Neural cell (in vitro differentiated cells): ENCODE measurements around the gene AGBL4. TPM values are rescaled to one million over a fixed set of nuclear protein-coding genes. Genes with fewer than 3 reads are reported as not detected.

Experiments used
- H2AFZ ChIP-seq: fragments of 200-600, 300-800 bp; sonication (generic), shearing (Covaris generic); 2 replicates; pipeline ENCODE4 v1.6.0; 2014; ENCODE audit warnings: low read depth, mild to moderate bottlenecking, antibody characterized with exemption, low read length, moderate library complexity
- H3F3A ChIP-seq: fragments of 200-600 bp; shearing (Covaris generic); 2 replicates; pipeline ENCODE4 v1.6.1; 2016; ENCODE audit warnings: mild to moderate bottlenecking, moderate library complexity, mixed read lengths, antibody characterized with exemption, low read length; ENCODE audit not compliant: insufficient read depth, poor library complexity, severe bottlenecking
- H3K27ac ChIP-seq: fragments of 200-600, 300-800 bp; sonication (generic), shearing (Covaris generic); 2 replicates; pipeline ENCODE4 v1.5.1; 2014; ENCODE audit warnings: mild to moderate bottlenecking, low read length, moderate library complexity
- H3K27me3 ChIP-seq: fragments of 300-800, 200-600 bp; sonication (generic), shearing (Covaris generic); 2 replicates; pipeline ENCODE4 v1.6.0; 2014; ENCODE audit warnings: mild to moderate bottlenecking, low read depth, low read length, moderate library complexity; ENCODE audit not compliant: insufficient read depth
- H3K36me3 ChIP-seq: fragments of 300-800, 200-600 bp; sonication (generic), shearing (Covaris generic); 2 replicates; pipeline ENCODE4 v1.5.1; 2014; ENCODE audit warnings: mild to moderate bottlenecking, antibody characterized with exemption, low read length, moderate library complexity; ENCODE audit not compliant: insufficient read depth
- H3K4me2 ChIP-seq: fragments of 300-800, 200-600 bp; sonication (generic), shearing (Covaris generic); 2 replicates; pipeline ENCODE4 v1.6.0; 2014; ENCODE audit warnings: mild to moderate bottlenecking, low read length
- H3K4me3 ChIP-seq: fragments of 300-800, 200-600 bp; sonication (generic), shearing (Covaris generic); 2 replicates; pipeline ENCODE4 v1.5.1; 2014; ENCODE audit warnings: mild to moderate bottlenecking, low read length, moderate library complexity
- H3K79me2 ChIP-seq: fragments of 200-600 bp; shearing (Covaris generic); replicated peaks from 2 replicates; pipeline ENCODE4 v1.6.0; 2014; ENCODE audit warnings: mild to moderate bottlenecking, low read length, moderate library complexity; ENCODE audit not compliant: insufficient read depth
- H3K9ac ChIP-seq: fragments of 300-800, 200-600 bp; sonication (generic), shearing (Covaris generic); 2 replicates; pipeline ENCODE4 v1.6.1; 2016; ENCODE audit warnings: mild to moderate bottlenecking, low read length, mixed read lengths
- H3K9me2 ChIP-seq: fragments of 200-600 bp; shearing (Covaris generic); 2 replicates; pipeline ENCODE4 v1.6.1; 2016; ENCODE audit warnings: mild to moderate bottlenecking, low read length, mixed read lengths; ENCODE audit not compliant: insufficient read depth
- H3K9me3 ChIP-seq: fragments of 200-600, 300-800 bp; sonication (generic), shearing (Covaris generic); 2 replicates; pipeline ENCODE4 v1.6.1; 2016; ENCODE audit warnings: mild to moderate bottlenecking, mixed run types, low read length, moderate library complexity, mixed read lengths
- H4K20me1 ChIP-seq: fragments of 200-600 bp; shearing (Covaris generic); 2 replicates; pipeline ENCODE4 v1.6.1; 2016; ENCODE audit warnings: mild to moderate bottlenecking, mixed run types; ENCODE audit not compliant: insufficient read depth
- EP300 ChIP-seq: fragments of 450-650 bp; conservative IDR thresholded peaks from 2 replicates; pipeline ENCODE4 v1.6.1; 2014; ENCODE audit warnings: antibody characterized with exemption, mild to moderate bottlenecking, moderate library complexity; ENCODE audit not compliant: poor library complexity, severe bottlenecking
- EZH2 ChIP-seq: fragments of 200-600, 300-800 bp; shearing (Covaris generic), sonication (generic); IDR thresholded peaks from 2 replicates; pipeline ENCODE4 v1.6.1; 2014; ENCODE audit warnings: antibody characterized with exemption, low read length, borderline replicate concordance, mild to moderate bottlenecking; ENCODE audit not compliant: insufficient read depth, poor library complexity, severe bottlenecking
- MXI1 ChIP-seq: fragments of 450-650 bp; conservative IDR thresholded peaks from 2 replicates; pipeline ENCODE4 v1.6.1; 2014; ENCODE audit warnings: antibody characterized with exemption, mild to moderate bottlenecking; ENCODE audit not compliant: poor library complexity, severe bottlenecking
- POLR2AphosphoS5 ChIP-seq: IDR thresholded peaks from 2 replicates; pipeline ENCODE4 v1.6.1; 2012
- RAD21 ChIP-seq: fragments of 450-650 bp; conservative IDR thresholded peaks from 2 replicates; pipeline ENCODE4 v1.6.1; 2014; ENCODE audit warnings: antibody characterized with exemption, mild to moderate bottlenecking, moderate library complexity
- SMC3 ChIP-seq: fragments of 450-650 bp; conservative IDR thresholded peaks from 2 replicates; pipeline ENCODE4 v1.6.1; 2014; ENCODE audit warnings: antibody characterized with exemption, mild to moderate bottlenecking, moderate library complexity; ENCODE audit not compliant: poor library complexity
- TAF1 ChIP-seq: IDR thresholded peaks from 2 replicates; pipeline ENCODE4 v1.6.1; 2012; ENCODE audit warnings: low read depth
- polyA plus RNA-seq: library from polyadenylated mRNA; depleted of rRNA; stranded (reverse); fragments of >200 nt; gene quantifications from 2 replicates; pipeline ENCODE4 v1.2.3, GENCODE V29; 2014
- TF ChIP-seq, protein P1 (sequence below): fragments of 450-650 bp; IDR thresholded peaks from 2 replicates; pipeline ENCODE4 v1.5.1; 2014; ENCODE audit warnings: antibody characterized with exemption, mild to moderate bottlenecking, moderate library complexity; ENCODE audit not compliant: poor library complexity, severe bottlenecking
- TF ChIP-seq, protein P2 (sequence below): IDR thresholded peaks from 2 replicates; pipeline ENCODE4 v1.6.1; 2012; ENCODE audit warnings: borderline replicate concordance

The AGBL4 gene
- polyA plus RNA-seq, 1 donor from 2014 or later, result 1.3 TPM

DNA sequence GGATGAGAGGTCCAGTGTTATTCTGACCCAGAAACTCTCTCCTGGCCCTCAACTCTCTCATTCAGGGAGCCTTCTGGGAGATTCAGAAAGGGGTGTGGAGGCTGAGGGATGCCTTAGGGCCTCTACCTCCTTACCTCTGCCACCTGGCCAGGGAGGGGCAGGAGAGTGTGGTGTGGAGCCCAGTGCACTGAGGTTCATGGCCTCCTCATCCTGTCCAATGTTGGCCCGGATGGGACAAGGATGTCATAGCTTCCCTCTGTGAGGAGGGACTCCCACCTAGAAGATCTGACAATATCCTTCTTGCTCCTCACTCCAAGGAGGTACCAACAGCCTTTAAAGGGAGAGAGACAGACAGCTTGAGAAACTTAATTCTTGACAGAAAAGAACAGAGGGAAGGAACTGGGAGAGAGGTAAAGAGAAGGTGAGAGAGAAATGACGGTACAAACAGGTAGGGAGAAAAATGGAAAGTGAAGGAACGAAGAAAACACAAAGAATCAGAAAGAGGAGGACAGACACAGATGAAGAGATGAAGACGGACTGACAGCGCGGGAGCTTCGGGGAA, 1247.8 kb downstream of the AGBL4 start:
- H3K79me2 ChIP-seq, result peaks cover 50% of the 10 kb centered on the region
- peak overlapping the region; percentile 98 for H3K4me2 ChIP-seq
- H3K9ac ChIP-seq, result peak overlapping the region; percentile 94
- H3K27me3 ChIP-seq, result no peaks in the 10 kb centered on the region
- no peak for TF ChIP-seq EZH2
- TF ChIP-seq, protein P1, sequence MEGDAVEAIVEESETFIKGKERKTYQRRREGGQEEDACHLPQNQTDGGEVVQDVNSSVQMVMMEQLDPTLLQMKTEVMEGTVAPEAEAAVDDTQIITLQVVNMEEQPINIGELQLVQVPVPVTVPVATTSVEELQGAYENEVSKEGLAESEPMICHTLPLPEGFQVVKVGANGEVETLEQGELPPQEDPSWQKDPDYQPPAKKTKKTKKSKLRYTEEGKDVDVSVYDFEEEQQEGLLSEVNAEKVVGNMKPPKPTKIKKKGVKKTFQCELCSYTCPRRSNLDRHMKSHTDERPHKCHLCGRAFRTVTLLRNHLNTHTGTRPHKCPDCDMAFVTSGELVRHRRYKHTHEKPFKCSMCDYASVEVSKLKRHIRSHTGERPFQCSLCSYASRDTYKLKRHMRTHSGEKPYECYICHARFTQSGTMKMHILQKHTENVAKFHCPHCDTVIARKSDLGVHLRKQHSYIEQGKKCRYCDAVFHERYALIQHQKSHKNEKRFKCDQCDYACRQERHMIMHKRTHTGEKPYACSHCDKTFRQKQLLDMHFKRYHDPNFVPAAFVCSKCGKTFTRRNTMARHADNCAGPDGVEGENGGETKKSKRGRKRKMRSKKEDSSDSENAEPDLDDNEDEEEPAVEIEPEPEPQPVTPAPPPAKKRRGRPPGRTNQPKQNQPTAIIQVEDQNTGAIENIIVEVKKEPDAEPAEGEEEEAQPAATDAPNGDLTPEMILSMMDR, result no peak
- no peak for TF ChIP-seq RAD21
- TF ChIP-seq, protein P2, sequence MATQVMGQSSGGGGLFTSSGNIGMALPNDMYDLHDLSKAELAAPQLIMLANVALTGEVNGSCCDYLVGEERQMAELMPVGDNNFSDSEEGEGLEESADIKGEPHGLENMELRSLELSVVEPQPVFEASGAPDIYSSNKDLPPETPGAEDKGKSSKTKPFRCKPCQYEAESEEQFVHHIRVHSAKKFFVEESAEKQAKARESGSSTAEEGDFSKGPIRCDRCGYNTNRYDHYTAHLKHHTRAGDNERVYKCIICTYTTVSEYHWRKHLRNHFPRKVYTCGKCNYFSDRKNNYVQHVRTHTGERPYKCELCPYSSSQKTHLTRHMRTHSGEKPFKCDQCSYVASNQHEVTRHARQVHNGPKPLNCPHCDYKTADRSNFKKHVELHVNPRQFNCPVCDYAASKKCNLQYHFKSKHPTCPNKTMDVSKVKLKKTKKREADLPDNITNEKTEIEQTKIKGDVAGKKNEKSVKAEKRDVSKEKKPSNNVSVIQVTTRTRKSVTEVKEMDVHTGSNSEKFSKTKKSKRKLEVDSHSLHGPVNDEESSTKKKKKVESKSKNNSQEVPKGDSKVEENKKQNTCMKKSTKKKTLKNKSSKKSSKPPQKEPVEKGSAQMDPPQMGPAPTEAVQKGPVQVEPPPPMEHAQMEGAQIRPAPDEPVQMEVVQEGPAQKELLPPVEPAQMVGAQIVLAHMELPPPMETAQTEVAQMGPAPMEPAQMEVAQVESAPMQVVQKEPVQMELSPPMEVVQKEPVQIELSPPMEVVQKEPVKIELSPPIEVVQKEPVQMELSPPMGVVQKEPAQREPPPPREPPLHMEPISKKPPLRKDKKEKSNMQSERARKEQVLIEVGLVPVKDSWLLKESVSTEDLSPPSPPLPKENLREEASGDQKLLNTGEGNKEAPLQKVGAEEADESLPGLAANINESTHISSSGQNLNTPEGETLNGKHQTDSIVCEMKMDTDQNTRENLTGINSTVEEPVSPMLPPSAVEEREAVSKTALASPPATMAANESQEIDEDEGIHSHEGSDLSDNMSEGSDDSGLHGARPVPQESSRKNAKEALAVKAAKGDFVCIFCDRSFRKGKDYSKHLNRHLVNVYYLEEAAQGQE, result no peak
- TF ChIP-seq POLR2AphosphoS5, result no peak
- TF ChIP-seq TAF1, result no peak
- no peak for TF ChIP-seq SMC3
- TF ChIP-seq EP300, result no peak
- no peak for TF ChIP-seq MXI1
- H3K36me3 ChIP-seq, result no peaks in the 10 kb centered on the region
- no peaks in the 10 kb centered on the region for H3F3A ChIP-seq
- peak overlapping the region; percentile 82 for H3K4me3 ChIP-seq
- peaks cover 5% of the 10 kb centered on the region for H4K20me1 ChIP-seq
- no peaks in the 10 kb centered on the region for H3K9me2 ChIP-seq
- H2AFZ ChIP-seq, result peak overlapping the region; percentile 61
- H3K27ac ChIP-seq, result peak overlapping the region; percentile 72
- H3K9me3 ChIP-seq, result no peaks in the 10 kb centered on the region

GRCh38 chr1:48773133-48773532, 1250.6 kb downstream of the AGBL4 start:
- peaks cover 70% of the 10 kb centered on the region for H3K79me2 ChIP-seq

More at GRCh38 chr1:48773133-48773532, 1250.6 kb downstream of the AGBL4 start:
- Histone ChIP-seq H3F3A (no peaks in the 10 kb centered on the region), H3K27ac (no peak overlapping the region), H3K27me3 (no peaks in the 10 kb centered on the region), H3K9ac (no peak overlapping the region), H4K20me1 (peaks cover 5% of the 10 kb centered on the region), H3K9me2 (no peaks in the 10 kb centered on the region), H2AFZ (no peak overlapping the region), H3K4me3 (peak overlapping the region; percentile 82), H3K36me3 (no peaks in the 10 kb centered on the region), H3K9me3 (no peaks in the 10 kb centered on the region), H3K4me2 (no peak overlapping the region)
- TF ChIP-seq EP300 (no peak), MXI1 (no peak), TAF1 (no peak), SMC3 (no peak), RAD21 (no peak)
